Colonic mucosa (tissue), 4 donors: ENCODE measurements around the gene GBGT1. TPM values are rescaled to one million over a fixed set of nuclear protein-coding genes. Genes with fewer than 3 reads are reported as not detected.

Source experiments
- DNase-seq: peaks from one replicate; pipeline ENCODE4 v3.0.0-alpha.2; 2020
- H3K27ac ChIP-seq: fragments of 200-600 bp; one replicate; pipeline ENCODE4 v1.8.0; 2021
- H3K27me3 ChIP-seq: fragments of 200-600 bp; one replicate; pipeline ENCODE4 v1.8.0; 2021
- H3K36me3 ChIP-seq: fragments of 200-600 bp; one replicate; pipeline ENCODE4 v1.8.0; 2021
- H3K4me1 ChIP-seq: fragments of 200-600 bp; one replicate; pipeline ENCODE4 v1.8.0; 2021; ENCODE audit warnings: mild to moderate bottlenecking
- H3K4me3 ChIP-seq: fragments of 200-600 bp; one replicate; pipeline ENCODE4 v1.8.0; 2021
- H3K9ac ChIP-seq, 2 donors: one replicate each; pipeline ENCODE4 v1.7.0; 2013; ENCODE audit warnings: control low read depth in 2 of 2, low read depth in 2 of 2, low read length in 2 of 2
- H3K9me3 ChIP-seq: fragments of 200-600 bp; one replicate; pipeline ENCODE4 v1.8.0; 2021
- CTCF ChIP-seq: fragments of 200-600 bp; IDR thresholded peaks from one replicate; pipeline ENCODE4 v1.8.0; 2022; ENCODE audit warnings: antibody characterized with exemption, mild to moderate bottlenecking
- intact Hi-C: fragments of 100-400 bp; cut with DNase I; formaldehyde crosslinking; loops from one replicate; pipeline ENCODE4 v1.14.1; 2022
- total RNA-seq, 2 donors: library from RNA; stranded (reverse); fragmentation: NEBNext Ultra II Directional in 1 of 2; extraction: Animal tissue kit (Norgen Biotek cat#: 25700) in 1 of 2; gene quantifications; one replicate each; pipeline ENCODE4 v1.2.1, GENCODE V29; 2021
- donor health status: healthy.
- donor health status: DM: no; HTN: no; CAD: no.
- donor health status: DM: no; HTN: no; CAD: no.

GBGT1 gene
- total RNA-seq, 2 donors from 2014 or later, result 4.6 to 4.8 TPM

DNA sequence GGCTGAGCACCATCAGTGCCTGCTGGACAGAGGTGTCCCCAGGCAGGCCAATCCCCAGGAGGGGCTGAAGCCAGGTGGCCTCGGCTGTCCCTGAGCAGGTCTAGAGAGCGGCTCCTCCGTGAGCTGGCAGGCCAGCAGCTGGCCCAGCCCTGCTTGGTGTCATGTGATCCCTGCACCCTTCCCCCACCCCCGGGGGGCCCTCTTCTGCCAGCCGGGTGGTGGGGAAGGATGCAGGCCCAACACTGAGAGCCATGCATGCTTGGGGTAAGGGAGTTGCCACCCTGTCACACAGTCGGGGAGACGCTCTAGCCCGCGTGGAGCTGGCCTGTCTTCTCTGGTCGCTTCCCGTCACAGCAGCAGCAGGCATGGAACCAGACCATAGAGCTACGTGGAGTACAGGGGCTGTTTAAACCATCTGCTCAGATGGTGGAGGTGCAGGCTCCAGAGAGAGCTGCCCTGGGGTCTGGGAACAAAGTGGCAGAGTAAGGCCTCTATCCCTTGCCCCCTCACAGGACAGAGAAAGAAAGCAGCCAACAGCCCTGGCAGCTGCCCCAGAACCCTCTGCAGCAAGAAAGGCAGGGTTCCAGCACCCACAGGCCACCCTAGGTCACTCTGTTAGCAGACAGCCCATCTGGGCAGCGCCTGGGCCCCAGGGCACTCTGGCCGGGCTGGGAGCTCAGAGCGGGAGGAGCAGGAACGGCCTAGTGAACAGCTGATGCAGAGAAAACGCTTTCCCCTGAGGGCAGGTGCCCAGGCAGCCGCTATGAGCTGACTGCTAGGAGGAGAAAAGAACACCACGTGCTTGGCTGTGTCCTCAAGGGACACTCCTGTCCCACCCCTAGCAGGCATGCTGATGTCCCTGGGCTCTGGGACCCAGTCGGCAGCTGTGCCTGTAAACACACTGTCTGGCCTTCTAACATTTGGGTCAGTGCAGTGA lies 49.5 kb downstream of the GBGT1 start:
- Histone ChIP-seq H3K9ac (peak overlapping the region; percentile 27 to 61), H3K4me3 (no peak overlapping the region), H3K4me1 (peaks cover 30% of the 10 kb centered on the region), H3K27me3 (no peaks in the 10 kb centered on the region), H3K9me3 (no peaks in the 10 kb centered on the region), H3K36me3 (peaks cover 7% of the 10 kb centered on the region), H3K27ac (peak overlapping the region; percentile 29)
- no peak for TF ChIP-seq CTCF
- DNase-seq, result no peak
- intact Hi-C loops, result no loop called here

- no peak for TF ChIP-seq CTCF
- H3K9me3 ChIP-seq, result no peaks in the 10 kb centered on the region
- H3K4me1 ChIP-seq, result peaks cover 27% of the 10 kb centered on the region
- H3K4me3 ChIP-seq, result no peak overlapping the region
- H3K27ac ChIP-seq, result peak overlapping the region; percentile 29
- no peaks in the 10 kb centered on the region for H3K27me3 ChIP-seq
- no peak for DNase-seq
- H3K9ac ChIP-seq, result peak overlapping the region; percentile 19 to 61
- intact Hi-C loops, result no loop called here
- peaks cover 12% of the 10 kb centered on the region for H3K36me3 ChIP-seq
These were observed 50.4 kb downstream of the GBGT1 start for GRCh38 chr9:133113163-133113948.

GRCh38 chr9:133112663-133113026 lies 51.1 kb downstream of the GBGT1 start:
- Histone ChIP-seq H3K4me1 (peaks cover 27% of the 10 kb centered on the region), H3K9ac (peak overlapping the region in 1 of 2 donors; percentile 19), H3K9me3 (no peaks in the 10 kb centered on the region), H3K27ac (no peak overlapping the region), H3K27me3 (no peaks in the 10 kb centered on the region), H3K4me3 (no peak overlapping the region), H3K36me3 (peaks cover 18% of the 10 kb centered on the region)
- no peak for TF ChIP-seq CTCF
- intact Hi-C loops, result no loop called here
- no peak for DNase-seq

GRCh38 chr9:133111808-133112662 lies 51.7 kb downstream of the GBGT1 start:
- H3K4me3 ChIP-seq, result no peak overlapping the region
- no peak for DNase-seq
- H3K27ac ChIP-seq, result no peak overlapping the region
- no peaks in the 10 kb centered on the region for H3K9me3 ChIP-seq
- no peaks in the 10 kb centered on the region for H3K27me3 ChIP-seq
- peaks cover 24% of the 10 kb centered on the region for H3K36me3 ChIP-seq
- H3K9ac ChIP-seq, result no peak overlapping the region
- peaks cover 21% of the 10 kb centered on the region for H3K4me1 ChIP-seq
- TF ChIP-seq CTCF, result no peak
- intact Hi-C loops, result no loop called here
